Panc1 (cell line): Measurements from ENCODE around the gene ZNF609. TPM values are rescaled to one million over a fixed set of nuclear protein-coding genes. Genes with fewer than 3 reads are reported as not detected.

Source experiments
- ATAC-seq: fragments of 200-7000 bp; cut with Tn5 transposase; 2 replicates; pipeline ENCODE4 v1.9.1; 2020; ENCODE audit warnings: mild to moderate bottlenecking, moderate library complexity
- BruUV-seq: library from RNA; stranded (reverse); fragments of 400-500 nt; replicated peaks from 2 replicates; lab custom pipeline; 2021; lab: Mats Ljungman, UMichigan
- CTCF ChIA-PET: fragments of 300-600 bp; sonication (Branson Sonifier 250); formaldehyde crosslinking; loops from one replicate; lab custom pipeline; 2022; ENCODE audit warnings: antibody characterized with exemption; lab: Charles Lee
- POLR2A ChIA-PET: fragments of 300-600 bp; sonication (Branson Sonifier 250); formaldehyde crosslinking; loops from one replicate; lab custom pipeline; 2022; ENCODE audit warnings: antibody characterized with exemption; lab: Charles Lee
- DNase-seq: peaks from one replicate; pipeline ENCODE4 v3.0.0-alpha.2; 2010; ENCODE audit warnings: low read depth, low spot score
- H3K27ac ChIP-seq: 2 replicates; pipeline ENCODE4 v1.5.1; 2011; ENCODE audit warnings: mild to moderate bottlenecking, low read length, inconsistent platforms
- H3K27me3 ChIP-seq: fragments of 200-500 bp; sonication (Bioruptor generic); 2 replicates; pipeline ENCODE4 v1.6.0; 2014; ENCODE audit warnings: low read length, inconsistent platforms; ENCODE audit not compliant: control insufficient read depth, insufficient read depth
- H3K36me3 ChIP-seq: fragments of 200-500 bp; sonication (Bioruptor generic); 2 replicates; pipeline ENCODE4 v1.5.1; 2014; ENCODE audit warnings: inconsistent platforms, mild to moderate bottlenecking, low read length, moderate library complexity; ENCODE audit not compliant: control insufficient read depth, insufficient read depth
- H3K4me1 ChIP-seq: 2 replicates; pipeline ENCODE4 v1.5.1; 2011; ENCODE audit warnings: inconsistent platforms, mild to moderate bottlenecking, low read length, moderate library complexity; ENCODE audit not compliant: control insufficient read depth, insufficient read depth
- H3K4me3 ChIP-seq, 2 experiments: 2 replicates each; pipeline ENCODE4 v1.5.1; 2011 to 2012; ENCODE audit warnings: low read depth in 2 of 2, low read length in 2 of 2, mild to moderate bottlenecking in 2 of 2, inconsistent platforms in 1 of 2, moderate library complexity in 1 of 2
- H3K9me3 ChIP-seq: fragments of 200-500 bp; sonication (Bioruptor generic); 2 replicates; pipeline ENCODE4 v1.5.1; 2014; ENCODE audit warnings: low read depth, mild to moderate bottlenecking, inconsistent platforms, low read length, moderate library complexity; ENCODE audit not compliant: control insufficient read depth, insufficient read depth
- CTCF ChIP-seq: fragments of 450-650 bp; IDR thresholded peaks from 2 replicates; pipeline ENCODE4 v1.5.1; 2017; ENCODE audit warnings: mild to moderate bottlenecking
- POLR2AphosphoS5 ChIP-seq: IDR thresholded peaks from 2 replicates; pipeline ENCODE4 v1.6.1; 2012; ENCODE audit warnings: mild to moderate bottlenecking, low read depth, low read length, moderate library complexity
- SIN3A ChIP-seq: IDR thresholded peaks from 2 replicates; pipeline ENCODE4 v1.6.1; 2012; ENCODE audit warnings: low read depth, mild to moderate bottlenecking, low read length, moderate library complexity, borderline replicate concordance; ENCODE audit not compliant: insufficient read depth
- TCF7L2 ChIP-seq: IDR thresholded peaks from 2 replicates; pipeline ENCODE4 v1.6.1; 2011; ENCODE audit warnings: mild to moderate bottlenecking, low read depth, low read length, inconsistent platforms
- in situ Hi-C: cut with HindIII; loops from 2 replicates; pipeline ENCODE4 v1.10.0; 2016; ENCODE audit warnings: low sequenced_read_pairs, low pct_unique_long_range_greater_than_20kb
- intact Hi-C: fragments of 100-400 bp; cut with micrococcal nuclease; formaldehyde crosslinking; loops from one replicate; pipeline ENCODE4 v1.10.0; 2022; ENCODE audit not compliant: unreplicated experiment
- total RNA-seq: library from RNA; stranded (reverse); gene quantifications from one replicate; pipeline ENCODE4 v1.2.1, GENCODE V29; 2021; ENCODE audit not compliant: unreplicated experiment
- TF ChIP-seq, protein P1 (sequence below), 2 experiments: IDR thresholded peaks; 2 replicates each; pipeline ENCODE4 v1.6.1; 2011 to 2012; ENCODE audit warnings: low read depth in 2 of 2, control low read depth in 1 of 2, low read length in 1 of 2, mild to moderate bottlenecking in 1 of 2, moderate library complexity in 1 of 2; ENCODE audit not compliant: insufficient read depth in 1 of 2

ZNF609 gene
- total RNA-seq, 1 experiment from 2014 or later = 47.2 TPM

- intact Hi-C loops (no loop called here), in situ Hi-C loops (no loop called here)
- no peaks in the 10 kb centered on the region for H3K9me3 ChIP-seq
- ATAC-seq = no peak
- ChIA-PET POLR2A (no interaction called here), CTCF (no interaction called here)
- no peak for DNase-seq
- no peaks in the 10 kb centered on the region for H3K4me1 ChIP-seq
- H3K27ac ChIP-seq = no peak overlapping the region
- no TSS peak for BruUV-seq
- H3K36me3 ChIP-seq = no peaks in the 10 kb centered on the region
- TF ChIP-seq POLR2AphosphoS5 (no peak), SIN3A (no peak)
- H3K4me3 ChIP-seq = no peak overlapping the region
- no peaks in the 10 kb centered on the region for H3K27me3 ChIP-seq
Observed at GRCh38 chr15:64572856-64573255, 112.5 kb downstream of the ZNF609 start.

DNA sequence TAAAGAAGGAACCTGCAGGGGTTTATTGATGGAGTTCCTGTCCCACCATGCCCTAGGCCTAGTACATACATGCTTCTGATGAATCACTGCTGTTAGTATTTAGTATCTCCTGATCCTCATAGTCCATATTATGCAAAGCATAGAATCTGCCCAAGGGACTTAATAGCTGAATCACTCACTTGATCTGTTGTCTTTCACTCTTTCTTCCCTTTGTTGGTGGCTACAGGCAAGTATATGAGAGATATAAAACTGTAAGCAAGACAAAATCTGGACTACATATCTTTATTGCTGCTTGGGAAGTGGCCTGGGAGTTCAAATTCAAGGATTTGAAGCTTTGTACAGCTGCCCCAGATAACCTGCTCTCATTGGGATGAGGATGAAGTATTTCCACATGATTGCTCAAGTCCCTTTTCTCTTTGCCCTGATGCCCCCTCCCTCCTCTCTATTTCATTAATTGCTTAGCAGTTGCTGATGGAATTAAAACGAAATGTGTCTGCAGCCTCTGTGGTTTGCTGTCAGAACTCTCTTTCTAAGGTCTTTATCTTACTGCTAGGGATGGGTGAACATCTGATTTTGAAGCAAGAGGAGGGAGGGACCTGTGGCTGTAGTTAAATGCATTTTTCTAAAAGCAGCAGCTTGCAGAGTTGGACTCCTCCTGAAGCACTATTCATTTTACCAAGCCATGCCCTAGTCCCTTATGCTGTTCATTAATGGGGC lies 114.1 kb downstream of the ZNF609 start:
- no peak for TF ChIP-seq POLR2AphosphoS5
- TF ChIP-seq TCF7L2 = peak; percentile 69
- CTCF ChIA-PET = no interaction called here
- ATAC-seq (no peak), DNase-seq (no peak)
- H3K27me3 ChIP-seq = no peaks in the 10 kb centered on the region
- no peak overlapping the region for H3K27ac ChIP-seq
- H3K9me3 ChIP-seq = no peaks in the 10 kb centered on the region
- no peaks in the 10 kb centered on the region for H3K36me3 ChIP-seq
- H3K4me3 ChIP-seq = no peak overlapping the region
- in situ Hi-C loops = no loop called here
- intact Hi-C loops = no loop called here
- POLR2A ChIA-PET = no interaction called here
- BruUV-seq = TSS peak; percentile 12
- H3K4me1 ChIP-seq = no peaks in the 10 kb centered on the region

GRCh38 chr15:64580696-64581407 lies 120.5 kb downstream of the ZNF609 start:
- Histone ChIP-seq H3K27ac (no peak overlapping the region), H3K36me3 (no peaks in the 10 kb centered on the region), H3K27me3 (no peaks in the 10 kb centered on the region), H3K9me3 (no peaks in the 10 kb centered on the region), H3K4me1 (peaks cover 3% of the 10 kb centered on the region; the same call in 1 of the 2 replicates), H3K4me3 (no peak overlapping the region)
- CTCF ChIA-PET = no interaction called here
- POLR2A ChIA-PET = no interaction called here
- BruUV-seq = no TSS peak
- in situ Hi-C loops = no loop called here
- ATAC-seq (no peak), DNase-seq (no peak)
- TF ChIP-seq TCF7L2 (no peak), POLR2AphosphoS5 (no peak), CTCF (no peak), SIN3A (no peak)
- TF ChIP-seq, protein P1, sequence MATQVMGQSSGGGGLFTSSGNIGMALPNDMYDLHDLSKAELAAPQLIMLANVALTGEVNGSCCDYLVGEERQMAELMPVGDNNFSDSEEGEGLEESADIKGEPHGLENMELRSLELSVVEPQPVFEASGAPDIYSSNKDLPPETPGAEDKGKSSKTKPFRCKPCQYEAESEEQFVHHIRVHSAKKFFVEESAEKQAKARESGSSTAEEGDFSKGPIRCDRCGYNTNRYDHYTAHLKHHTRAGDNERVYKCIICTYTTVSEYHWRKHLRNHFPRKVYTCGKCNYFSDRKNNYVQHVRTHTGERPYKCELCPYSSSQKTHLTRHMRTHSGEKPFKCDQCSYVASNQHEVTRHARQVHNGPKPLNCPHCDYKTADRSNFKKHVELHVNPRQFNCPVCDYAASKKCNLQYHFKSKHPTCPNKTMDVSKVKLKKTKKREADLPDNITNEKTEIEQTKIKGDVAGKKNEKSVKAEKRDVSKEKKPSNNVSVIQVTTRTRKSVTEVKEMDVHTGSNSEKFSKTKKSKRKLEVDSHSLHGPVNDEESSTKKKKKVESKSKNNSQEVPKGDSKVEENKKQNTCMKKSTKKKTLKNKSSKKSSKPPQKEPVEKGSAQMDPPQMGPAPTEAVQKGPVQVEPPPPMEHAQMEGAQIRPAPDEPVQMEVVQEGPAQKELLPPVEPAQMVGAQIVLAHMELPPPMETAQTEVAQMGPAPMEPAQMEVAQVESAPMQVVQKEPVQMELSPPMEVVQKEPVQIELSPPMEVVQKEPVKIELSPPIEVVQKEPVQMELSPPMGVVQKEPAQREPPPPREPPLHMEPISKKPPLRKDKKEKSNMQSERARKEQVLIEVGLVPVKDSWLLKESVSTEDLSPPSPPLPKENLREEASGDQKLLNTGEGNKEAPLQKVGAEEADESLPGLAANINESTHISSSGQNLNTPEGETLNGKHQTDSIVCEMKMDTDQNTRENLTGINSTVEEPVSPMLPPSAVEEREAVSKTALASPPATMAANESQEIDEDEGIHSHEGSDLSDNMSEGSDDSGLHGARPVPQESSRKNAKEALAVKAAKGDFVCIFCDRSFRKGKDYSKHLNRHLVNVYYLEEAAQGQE (IDR thresholded peaks at IDR 0.05; ENCODE audit: insufficient read depth in 1 of 2, low read depth in 2 of 2, low read length in 1 of 2) = no peak
- intact Hi-C loops = no loop called here
